ENCODE data around the gene LCNL1.

LCNL1 gene

GRCh38 chr9:136952321-136952850 is 30.4 kb upstream of the LCNL1 start:
- no peak for TF ChIP-seq CTCF (IDR thresholded peaks at IDR 0.05; ENCODE audit: low read depth, low read length)
- no peak overlapping the region for H3K4me3 ChIP-seq (ENCODE audit: low read depth, low read length)

DNA sequence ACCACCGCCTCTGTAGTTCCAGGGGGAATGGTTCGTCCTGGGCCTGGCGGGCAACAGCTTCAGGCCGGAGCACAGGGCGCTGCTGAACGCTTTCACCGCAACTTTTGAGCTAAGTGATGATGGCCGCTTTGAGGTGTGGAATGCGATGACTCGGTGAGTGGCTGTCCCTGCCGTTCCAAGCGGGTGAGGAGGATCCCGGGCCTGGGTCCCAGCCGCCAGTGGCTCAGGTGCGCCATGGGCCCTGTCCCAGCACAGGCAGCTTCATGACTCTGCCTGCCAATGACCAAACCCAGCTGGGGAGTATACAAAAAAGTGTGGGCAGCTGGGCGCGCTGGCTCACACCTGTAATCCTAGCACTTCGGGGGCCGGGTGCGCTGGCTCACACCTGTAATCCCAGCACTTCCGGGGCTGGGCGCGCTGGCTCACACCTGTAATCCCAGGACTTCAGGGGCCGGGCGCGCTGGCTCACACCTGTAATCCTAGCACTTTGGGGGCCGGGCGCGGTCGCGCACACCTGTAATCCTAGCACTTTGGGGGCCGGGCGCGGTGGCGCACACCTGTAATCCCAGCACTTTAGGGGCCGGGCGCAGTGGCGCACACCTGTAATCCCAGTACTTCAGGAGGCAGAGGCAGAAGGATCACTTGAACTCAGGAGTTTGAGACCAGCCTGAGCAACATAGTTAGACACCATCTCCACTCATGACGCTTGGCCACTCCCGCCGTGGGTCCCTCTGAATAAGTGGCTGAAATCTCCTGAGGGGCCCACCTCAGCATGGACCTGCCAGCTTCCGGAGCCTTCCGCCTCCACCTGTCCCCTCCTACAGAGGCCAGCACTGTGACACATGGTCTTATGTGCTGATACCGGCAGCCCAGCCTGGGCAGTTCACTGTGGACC is 29.7 kb upstream of the LCNL1 start:
- TF ChIP-seq CTCF (IDR thresholded peaks at IDR 0.05; ENCODE audit: low read depth, low read length) = no peak
- no peak overlapping the region for H3K4me3 ChIP-seq (ENCODE audit: low read depth, low read length)

- no peak for TF ChIP-seq CTCF (IDR thresholded peaks at IDR 0.05; ENCODE audit: low read depth, low read length)
- no peak overlapping the region for H3K4me3 ChIP-seq (ENCODE audit: low read depth, low read length)
Measured at GRCh38 chr9:136953771-136954269, 29.0 kb upstream of the LCNL1 start.

DNA sequence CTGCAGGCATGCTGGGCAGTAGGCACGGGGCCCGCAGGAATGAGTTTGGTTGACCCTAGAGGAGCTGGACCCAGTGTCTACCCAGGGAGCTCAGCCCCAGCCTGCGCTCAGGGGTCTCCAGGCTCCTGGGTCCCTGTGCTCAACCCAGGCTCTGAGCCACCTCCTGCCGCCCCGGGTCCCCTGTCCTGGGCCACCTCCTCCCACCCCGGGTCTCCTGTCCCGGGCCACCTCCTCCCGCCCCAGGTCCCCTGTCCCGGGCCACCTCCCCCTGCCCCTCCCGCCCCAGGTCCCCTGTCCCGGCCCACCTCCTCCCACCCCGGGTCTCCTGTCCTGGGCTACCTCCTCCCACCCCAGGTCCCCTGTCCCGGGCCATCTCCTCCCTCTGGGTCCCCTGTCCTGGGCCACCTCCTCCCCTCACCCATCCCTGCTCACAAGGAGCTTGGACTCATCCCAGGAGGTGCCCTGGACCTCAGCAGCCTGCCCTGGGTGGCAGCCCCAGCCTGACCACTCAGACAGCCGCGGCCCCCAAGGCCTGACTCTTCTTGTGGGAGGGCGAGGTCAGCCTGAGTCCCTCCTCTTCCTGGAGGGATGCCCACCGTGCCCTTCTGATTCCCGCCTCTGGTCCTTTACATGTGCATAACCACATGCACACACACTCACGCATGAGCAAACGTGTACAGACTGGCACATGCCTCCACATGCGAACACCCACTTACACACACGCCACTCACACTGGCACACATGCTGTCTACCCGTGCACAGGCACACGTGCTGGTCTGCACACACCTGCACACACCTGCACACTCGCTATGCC is 28.3 kb upstream of the LCNL1 start:
- no peak overlapping the region for H3K4me3 ChIP-seq (ENCODE audit: low read depth, low read length)
- TF ChIP-seq CTCF (IDR thresholded peaks at IDR 0.05; ENCODE audit: low read depth, low read length) = no peak

DNA sequence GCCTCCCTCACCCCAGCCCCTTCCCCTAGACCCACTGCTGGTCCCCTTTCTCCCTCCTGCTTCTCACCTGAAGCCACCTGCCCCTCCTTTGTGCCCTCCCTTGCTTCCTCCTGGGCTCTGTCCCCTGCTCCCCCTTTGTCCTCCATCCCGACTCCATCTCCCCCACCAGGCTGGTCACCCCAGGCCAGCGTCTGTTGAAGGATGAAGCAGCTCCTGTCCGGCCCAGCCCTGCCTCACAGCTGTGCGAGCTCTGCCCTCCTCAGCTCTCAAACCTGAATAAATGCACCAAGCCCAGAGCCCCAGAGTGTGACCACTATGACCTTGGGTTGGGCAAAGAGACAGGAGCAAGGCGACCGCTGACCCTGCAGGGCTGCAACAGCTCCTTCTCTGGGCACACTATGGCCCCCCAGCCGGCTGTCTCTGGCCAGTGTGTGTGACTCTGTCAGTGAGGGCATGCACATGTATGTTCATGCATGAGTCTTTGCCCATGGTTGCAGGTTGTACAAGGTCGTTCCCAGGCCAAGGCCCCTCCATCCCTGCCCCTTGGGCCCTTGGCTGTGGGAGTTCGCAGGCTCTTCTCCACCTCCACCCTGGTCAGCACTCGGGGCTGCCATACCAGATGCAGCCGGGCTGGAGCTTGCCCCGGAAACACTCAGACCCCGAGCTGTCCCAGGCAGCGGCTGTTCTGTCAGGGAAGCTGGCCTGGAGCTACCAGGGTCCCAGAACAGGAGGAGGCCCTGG is 27.4 kb upstream of the LCNL1 start:
- no peak overlapping the region for H3K4me3 ChIP-seq (ENCODE audit: low read depth, low read length)
- no peak for TF ChIP-seq CTCF (IDR thresholded peaks at IDR 0.05; ENCODE audit: low read depth, low read length)

DNA sequence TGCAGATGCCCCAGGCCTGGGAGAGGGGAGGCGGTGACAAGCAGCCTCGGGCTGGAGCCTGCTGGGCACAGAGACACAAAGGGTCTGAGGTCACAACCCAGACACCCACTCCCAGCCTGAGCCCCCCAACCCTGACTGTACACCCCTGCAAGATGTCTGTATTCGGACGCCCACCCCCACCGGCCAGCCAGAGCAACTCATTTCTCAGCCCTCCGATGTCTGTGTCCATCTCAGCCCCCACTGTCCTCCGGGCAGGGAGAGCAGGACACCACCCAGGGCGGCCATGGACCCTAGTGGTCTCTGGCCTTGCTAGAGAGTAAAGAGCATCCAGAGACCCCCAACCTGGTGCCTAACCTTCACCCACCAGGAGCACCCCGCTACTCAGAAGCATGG is 26.9 kb upstream of the LCNL1 start:
- no peak overlapping the region for H3K4me3 ChIP-seq (ENCODE audit: low read depth, low read length)
- TF ChIP-seq CTCF (IDR thresholded peaks at IDR 0.05; ENCODE audit: low read depth, low read length) = no peak

Data from WI38 (cell line).